RKO (cell line): ENCODE results near the gene OSGIN1.
A peak's percentile ranks its signal among the peaks of the same experiment; 100 is the strongest.

Experiments
- DNase-seq: peaks from one replicate; pipeline ENCODE4 v3.0.0-alpha.2; 2016; ENCODE audit warnings: low spot score

OSGIN1 gene

DNA sequence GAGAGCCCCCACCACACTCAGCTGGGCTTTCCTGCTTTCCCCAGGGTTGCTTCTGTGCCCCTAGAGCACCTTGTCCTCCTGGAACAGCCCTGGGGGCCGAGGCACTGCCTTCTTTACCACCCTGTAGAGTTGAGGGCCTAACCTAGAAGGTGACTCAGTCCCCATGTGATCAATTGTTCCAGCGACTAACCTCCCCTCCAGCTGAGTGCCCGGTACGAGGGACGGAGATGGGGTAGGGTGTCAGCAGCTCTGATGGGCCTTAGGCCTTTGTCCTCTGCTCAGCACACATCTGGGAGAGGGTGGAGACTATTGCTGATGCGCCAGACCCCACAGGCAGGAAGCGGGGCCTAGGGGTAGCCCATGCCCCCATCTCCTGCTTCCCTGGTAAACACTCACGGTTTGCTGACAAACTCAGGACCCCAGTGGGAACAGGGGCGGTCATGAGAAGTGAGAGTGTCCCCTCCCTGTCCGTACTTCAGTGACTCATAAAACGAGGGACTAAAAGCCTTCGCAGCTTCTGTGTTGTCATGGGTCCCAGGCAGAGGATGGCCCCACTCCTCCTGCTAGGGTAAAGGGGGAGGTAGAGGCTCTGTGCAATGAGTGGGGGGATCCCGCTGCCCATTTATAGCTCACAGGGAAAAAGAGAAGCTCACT is 48.1 kb downstream of the OSGIN1 start:
- DNase-seq, result no peak

DNA sequence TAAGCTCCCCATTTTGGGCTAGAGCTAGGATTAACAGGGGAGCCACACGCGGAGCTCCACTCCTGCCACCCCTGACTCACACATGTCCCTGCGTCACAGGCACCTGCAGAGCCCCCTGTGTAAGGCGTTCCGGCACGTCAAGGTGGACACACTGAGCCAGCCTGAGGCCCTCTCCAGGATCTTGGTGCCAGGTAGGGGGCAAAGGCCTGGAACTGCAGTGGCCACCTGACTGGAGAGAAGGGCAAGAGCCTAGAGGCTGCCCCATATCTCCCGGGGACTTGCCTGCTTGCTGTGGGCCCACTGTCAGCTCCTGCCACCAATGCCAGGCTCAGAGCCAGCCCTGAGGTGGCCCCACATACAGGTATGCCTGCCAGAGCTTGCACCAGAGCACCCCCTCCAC is 48.7 kb downstream of the OSGIN1 start:
- no peak for DNase-seq

DNA sequence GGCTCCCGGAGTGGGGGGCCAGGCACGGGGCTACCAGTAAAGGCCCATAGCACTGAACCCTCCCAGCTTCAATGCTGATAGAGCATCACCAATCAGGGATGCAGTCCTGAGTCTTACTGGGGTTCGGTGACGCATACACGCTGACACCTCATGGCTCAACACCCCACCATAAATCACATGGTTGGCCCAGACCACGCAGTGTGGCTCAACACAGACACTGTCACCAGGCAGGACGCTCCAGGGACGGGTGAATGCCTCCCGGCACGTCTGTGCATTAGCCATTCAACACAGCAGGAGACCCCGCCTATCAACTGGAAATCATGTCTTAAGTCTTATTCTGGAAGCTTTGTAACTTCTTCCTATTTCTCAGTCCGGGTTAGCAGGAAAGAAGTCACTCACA is 50.0 kb downstream of the OSGIN1 start:
- peak; percentile 76 for DNase-seq

DNA sequence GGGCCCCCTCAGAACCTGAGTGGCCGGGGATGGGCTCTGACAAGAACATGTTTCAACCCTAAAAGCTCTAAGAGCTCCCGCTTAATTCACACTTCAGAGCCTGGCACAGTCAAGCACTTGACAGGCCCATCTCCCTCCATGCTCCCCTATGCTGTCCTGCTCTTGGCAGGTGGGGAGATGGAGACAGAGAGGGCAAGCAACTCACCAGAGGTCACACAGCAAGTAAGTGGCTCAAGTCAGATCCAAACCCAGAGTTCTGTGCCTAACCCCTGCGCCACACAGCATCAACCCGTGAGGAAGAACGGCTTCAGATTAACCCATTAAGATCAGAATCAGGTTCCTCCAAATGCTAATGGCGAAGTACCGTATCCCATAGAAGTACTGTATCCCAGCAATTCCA is 51.4 kb downstream of the OSGIN1 start:
- DNase-seq, result no peak

DNA sequence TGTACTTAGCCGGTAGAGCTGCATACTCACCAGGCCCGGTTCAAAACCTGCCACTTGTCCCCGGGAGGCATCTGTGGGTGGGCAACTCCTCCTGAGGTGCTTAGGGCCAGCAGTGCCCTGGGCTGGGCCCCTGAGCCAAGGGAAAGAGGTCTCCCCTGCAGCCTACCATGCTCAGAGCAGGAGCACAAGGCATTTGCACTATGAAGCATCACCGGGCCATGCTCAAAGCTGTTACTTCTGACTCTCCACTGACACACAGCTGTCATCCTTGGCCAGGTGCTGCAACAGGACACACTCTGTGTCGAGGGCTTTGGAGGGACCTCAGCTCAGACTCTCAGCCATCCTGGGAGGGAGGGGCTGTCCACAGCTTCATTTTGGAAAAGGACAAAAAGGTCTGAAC is 52.4 kb downstream of the OSGIN1 start:
- DNase-seq, result no peak

DNA sequence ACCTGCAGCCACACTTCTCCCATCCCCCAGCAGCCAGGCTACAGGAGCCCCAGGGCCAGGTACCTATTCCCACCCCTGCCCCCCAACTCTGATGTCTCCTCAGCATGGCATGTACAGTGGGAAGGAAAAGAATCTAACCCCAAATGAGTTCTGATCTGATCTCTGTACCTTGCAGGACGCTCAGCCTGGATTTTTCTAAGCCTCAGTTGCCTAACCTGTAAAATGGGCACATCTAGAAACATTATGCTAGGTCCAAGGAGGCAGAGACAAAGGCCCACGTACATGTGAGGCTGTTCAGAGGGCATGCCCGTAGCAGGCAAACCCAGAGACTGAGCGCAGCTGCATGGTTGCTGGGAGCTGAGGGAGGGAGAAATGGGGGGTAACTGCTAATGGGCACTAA is 54.5 kb downstream of the OSGIN1 start:
- DNase-seq, result no peak

DNA sequence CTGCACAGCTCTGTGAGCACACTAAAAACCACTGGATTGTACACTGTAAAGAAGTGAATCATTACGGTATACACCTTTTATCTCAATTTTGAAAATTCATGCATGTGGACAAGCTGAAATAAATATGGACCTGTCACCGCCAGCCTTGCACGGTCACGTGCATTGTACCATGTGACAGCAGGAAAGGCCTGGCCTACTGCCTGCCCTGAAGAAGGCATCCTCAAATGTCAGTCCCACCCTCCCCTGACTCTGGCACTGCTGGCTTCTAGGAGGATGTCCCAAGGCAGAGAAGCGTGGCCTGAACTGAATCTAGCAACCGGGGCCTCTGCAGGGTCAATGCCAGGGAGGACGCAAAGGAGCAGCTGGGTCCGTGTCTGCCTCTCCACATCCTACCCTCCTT is 54.9 kb downstream of the OSGIN1 start:
- DNase-seq, result no peak

DNA sequence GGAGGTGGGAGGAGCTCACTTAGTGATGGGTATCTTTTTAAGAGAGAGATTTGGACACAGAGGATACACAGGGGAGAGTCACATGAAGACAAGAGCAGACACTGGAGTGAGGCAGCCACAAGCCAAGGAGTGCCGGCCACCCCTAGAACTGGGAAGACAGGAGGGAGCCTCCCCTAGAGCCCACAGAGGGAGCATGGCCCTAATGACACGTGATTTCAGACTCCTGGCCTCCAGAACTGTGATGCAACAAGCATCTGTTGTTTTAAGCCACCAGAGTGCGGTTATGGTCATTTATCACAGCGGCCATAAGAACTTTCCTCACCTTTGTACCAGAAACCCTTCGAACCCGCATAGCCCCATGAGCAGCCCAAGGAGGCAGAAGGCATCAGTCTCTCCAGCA is 56.2 kb downstream of the OSGIN1 start:
- no peak for DNase-seq

DNA sequence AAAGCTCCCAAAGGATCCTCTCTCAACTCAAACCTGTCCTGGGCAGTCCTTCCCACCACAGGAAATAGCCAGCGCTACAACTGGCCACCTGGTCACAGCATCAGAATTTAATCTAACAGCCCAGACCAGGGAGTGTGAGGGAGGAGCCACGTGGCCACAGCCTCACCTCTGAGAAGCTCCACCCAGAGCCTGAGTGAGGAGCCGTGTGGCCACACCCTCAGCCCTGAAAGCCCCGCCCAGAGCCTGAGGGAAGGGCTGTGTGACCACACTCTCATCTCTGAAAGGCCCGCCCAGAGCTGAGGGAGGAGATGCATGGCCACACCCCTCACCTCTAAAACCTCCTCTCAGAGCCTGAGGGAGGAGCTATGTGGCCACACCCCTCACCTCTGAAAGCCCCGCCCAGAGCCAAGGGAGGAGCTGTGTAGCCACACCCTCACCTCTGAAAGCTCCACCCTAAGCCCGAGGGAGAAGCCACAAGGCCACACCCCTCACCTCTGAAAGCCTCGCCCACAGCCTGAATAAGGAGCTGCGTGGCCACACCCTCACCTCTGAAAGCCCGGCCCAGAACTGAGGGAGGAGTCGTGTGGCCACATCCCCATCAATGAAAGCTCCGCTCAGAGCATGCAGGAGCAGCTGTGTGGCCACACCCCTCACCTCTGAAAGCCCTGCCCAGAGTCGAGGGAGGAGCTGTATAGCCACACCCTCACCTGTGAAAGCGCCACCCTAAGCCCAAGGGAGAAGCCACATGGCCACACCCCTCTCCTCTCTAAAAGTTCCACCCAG is 60.9 kb downstream of the OSGIN1 start:
- DNase-seq, result peak; percentile 54

DNA sequence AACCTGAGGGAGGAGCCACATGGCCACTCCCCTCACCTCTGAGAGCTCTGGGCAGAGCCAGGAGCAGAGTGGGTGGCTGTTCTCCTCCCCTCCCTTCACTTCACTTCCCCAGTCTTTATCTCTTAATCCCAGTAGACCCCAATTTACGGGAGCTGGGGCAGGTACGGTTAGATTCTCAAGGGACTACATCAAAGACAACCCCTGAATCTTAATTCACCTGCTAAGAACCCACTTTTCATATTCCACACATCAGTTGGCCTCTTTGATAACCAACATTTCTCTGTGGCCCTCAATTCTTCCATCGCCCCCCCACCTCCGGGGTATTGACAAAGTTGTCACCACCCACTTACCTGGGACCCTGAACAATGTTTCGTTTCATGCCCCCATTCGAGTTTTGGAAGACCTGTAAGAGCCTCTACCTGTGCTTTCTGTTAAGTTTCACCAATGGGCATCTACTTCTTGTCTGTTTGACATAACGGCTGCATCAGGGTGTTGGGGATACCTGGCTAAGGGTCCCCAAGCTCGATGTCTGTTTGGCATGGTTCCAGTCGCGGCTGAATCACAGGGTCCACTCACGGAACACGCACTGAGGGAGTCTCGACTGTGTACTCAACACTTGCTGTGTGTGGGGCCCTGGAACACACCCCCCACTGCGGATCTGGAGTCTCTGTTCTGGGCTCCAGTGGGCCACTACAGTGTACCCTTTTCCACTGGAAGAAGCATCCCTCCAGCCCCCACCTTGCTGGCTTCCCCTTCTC is 61.7 kb downstream of the OSGIN1 start:
- DNase-seq, result no peak

DNA sequence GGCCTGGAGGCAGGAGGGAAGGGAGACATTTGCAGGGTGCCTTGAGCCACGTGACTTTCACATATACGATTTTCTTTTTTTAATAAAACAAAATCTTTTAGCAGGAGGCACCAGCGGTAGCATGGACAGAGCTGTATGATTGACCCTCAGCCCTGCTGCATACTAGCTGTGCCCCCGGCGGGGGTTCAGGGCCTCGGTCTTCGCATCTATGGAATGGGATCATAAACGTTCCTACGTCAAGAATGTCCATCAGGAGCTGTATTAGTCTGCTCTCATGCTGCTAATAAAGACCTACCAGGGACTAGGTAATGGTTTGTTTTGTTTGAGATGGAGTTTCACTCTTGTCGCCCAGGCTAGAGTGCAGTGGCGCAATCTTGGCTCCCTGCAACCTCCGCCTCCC is 62.4 kb downstream of the OSGIN1 start:
- no peak for DNase-seq
